Fibroblast of lung (primary cell): ENCODE results near the gene LANCL3.

ENCODE experiments used
- EZH2 ChIP-seq: IDR thresholded peaks from 2 replicates; pipeline ENCODE4 v1.5.1; 2012; ENCODE audit warnings: low read length, control low read depth, mild to moderate bottlenecking; ENCODE audit errors: missing control alignments
- TF ChIP-seq, protein P1 (sequence below), 2 donors: IDR thresholded peaks in 1 of 2; conservative IDR thresholded peaks in 1 of 2; 1 replicate in 1 of 2; 2 replicates in 1 of 2; pipeline ENCODE4 v1.5.1; 2011 to 2012; ENCODE audit warnings: low read length in 2 of 2, control low read depth in 1 of 2, inconsistent platforms in 1 of 2, low read depth in 1 of 2, mild to moderate bottlenecking in 1 of 2

DNA sequence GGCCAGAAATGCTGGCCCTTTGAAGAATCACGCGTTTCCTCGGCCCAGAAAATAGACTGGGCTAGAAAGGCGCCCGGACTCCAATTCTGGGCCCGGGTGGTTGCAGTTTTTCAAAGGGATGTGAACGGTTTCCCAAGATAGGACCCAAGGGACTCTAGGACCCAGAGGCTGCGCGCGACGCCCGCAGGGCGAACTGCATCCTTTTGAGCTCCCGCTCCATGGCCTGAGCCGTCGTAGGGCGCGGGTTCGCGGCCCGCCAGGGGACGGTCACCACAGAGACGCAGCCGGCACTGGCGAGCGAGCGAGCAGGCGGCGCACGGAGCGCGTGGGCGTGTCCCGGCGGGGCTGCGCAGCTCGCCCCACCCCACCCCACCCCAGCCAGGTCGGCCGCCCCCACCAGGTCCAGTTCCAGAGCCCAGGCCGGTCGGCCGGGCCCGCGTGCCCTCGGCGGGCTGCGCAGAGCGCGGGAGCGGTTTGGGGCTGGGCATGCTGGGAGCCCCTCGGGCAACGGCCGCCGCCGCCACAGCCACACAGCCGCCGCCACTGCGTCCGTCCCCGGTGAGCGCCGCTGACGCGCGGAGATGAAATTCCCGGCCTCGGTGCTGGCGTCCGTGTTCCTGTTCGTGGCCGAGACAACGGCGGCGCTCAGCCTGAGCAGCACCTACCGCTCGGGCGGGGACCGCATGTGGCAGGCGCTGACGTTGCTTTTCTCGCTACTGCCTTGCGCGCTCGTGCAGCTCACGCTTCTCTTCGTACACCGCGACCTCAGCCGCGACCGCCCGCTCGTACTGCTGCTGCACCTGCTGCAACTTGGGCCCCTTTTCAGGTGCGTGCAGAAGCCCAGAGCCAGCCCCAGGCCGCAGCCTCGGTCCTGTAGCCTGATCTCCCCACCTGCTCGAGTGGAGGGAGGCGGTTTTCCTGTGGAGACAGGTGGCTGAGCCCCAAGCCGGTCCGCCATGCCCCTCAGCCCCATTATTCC, 114.2 kb downstream of the LANCL3 start, which contains the start of gene XK:
- TF ChIP-seq, protein P1, sequence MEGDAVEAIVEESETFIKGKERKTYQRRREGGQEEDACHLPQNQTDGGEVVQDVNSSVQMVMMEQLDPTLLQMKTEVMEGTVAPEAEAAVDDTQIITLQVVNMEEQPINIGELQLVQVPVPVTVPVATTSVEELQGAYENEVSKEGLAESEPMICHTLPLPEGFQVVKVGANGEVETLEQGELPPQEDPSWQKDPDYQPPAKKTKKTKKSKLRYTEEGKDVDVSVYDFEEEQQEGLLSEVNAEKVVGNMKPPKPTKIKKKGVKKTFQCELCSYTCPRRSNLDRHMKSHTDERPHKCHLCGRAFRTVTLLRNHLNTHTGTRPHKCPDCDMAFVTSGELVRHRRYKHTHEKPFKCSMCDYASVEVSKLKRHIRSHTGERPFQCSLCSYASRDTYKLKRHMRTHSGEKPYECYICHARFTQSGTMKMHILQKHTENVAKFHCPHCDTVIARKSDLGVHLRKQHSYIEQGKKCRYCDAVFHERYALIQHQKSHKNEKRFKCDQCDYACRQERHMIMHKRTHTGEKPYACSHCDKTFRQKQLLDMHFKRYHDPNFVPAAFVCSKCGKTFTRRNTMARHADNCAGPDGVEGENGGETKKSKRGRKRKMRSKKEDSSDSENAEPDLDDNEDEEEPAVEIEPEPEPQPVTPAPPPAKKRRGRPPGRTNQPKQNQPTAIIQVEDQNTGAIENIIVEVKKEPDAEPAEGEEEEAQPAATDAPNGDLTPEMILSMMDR (conservative IDR thresholded peaks at IDR 0.05 in 1 of 2, IDR thresholded peaks at IDR 0.05 in 1 of 2; ENCODE audit: low read depth in 1 of 2, low read length in 2 of 2) = no peak
- no peak for TF ChIP-seq EZH2
